HepG2 (cell line): Measurements from ENCODE around the gene EIF4G3. TPM values are rescaled to one million over a fixed set of nuclear protein-coding genes. Genes with fewer than 3 reads are reported as not detected.
"Not testable (repeated sequence)": the region's sequence is repeated elsewhere in the genome, so short reads cannot be mapped to it uniquely, and the experiment has no call there.

Experiments used
- ATAC-seq: fragments of 200-7000 bp; cut with Tn5 transposase; 3 replicates; pipeline ENCODE4 v1.9.1; 2020; ENCODE audit warnings: mild to moderate bottlenecking, moderate library complexity
- BruUV-seq: library from RNA; stranded (reverse); fragments of 400-500 nt; replicated peaks from 2 replicates; lab custom pipeline; 2021; lab: Mats Ljungman, UMichigan
- CTCF ChIA-PET: fragments of 300-600 bp; formaldehyde crosslinking; extraction: SDS; loops from one replicate; lab custom pipeline; 2021; ENCODE audit warnings: low total read pairs, inconsistent platforms, low intra/inter-chr PET ratio; lab: Yijun Ruan, JAX
- POLR2A ChIA-PET: fragments of 350-600 bp; sonication (Branson Sonifier 250); formaldehyde crosslinking; loops from one replicate; lab custom pipeline; 2020; ENCODE audit warnings: antibody characterized with exemption, inconsistent platforms; lab: Yijun Ruan, JAX
- DNase-seq: peaks from one replicate; pipeline ENCODE4 v3.0.0-alpha.2; 2015; ENCODE audit warnings: low spot score
- FAIRE-seq: peaks from 3 replicates; lab custom pipeline; 2011; peaks lifted over from hg19 to GRCh38; lab: Jason Lieb, UNC
- H2AFZ ChIP-seq: one replicate; pipeline ENCODE4 v1.6.1; 2011; ENCODE audit warnings: low read length, inconsistent platforms
- H3K27ac ChIP-seq: fragments of 300-600 bp; 3 replicates; pipeline ENCODE4 v1.8.0; 2011; ENCODE audit warnings: mixed run types, mild to moderate bottlenecking, mixed read lengths, low read length, inconsistent platforms; ENCODE audit not compliant: insufficient read depth; ENCODE audit errors: extremely low read length
- H3K27me3 ChIP-seq, 2 experiments: fragments of 200-600 bp in 1 of 2; 2 replicates in 1 of 2; 3 replicates in 1 of 2; pipeline versions ENCODE4 v1.6.0 to v1.8.0; 2011; ENCODE audit warnings: low read length in 2 of 2, mild to moderate bottlenecking in 2 of 2, moderate library complexity in 2 of 2, inconsistent platforms in 1 of 2; ENCODE audit not compliant: insufficient read depth in 2 of 2, control insufficient read depth in 1 of 2
- H3K36me3 ChIP-seq, 2 experiments: fragments of 200-600 bp in 1 of 2; replicated peaks in 1 of 2; 2 replicates in 1 of 2; 3 replicates in 1 of 2; pipeline versions ENCODE4 v1.5.1 to v1.8.0; 2011; ENCODE audit warnings: low read length in 2 of 2, inconsistent platforms in 1 of 2; ENCODE audit not compliant: insufficient read depth in 2 of 2, control insufficient read depth in 1 of 2
- H3K4me1 ChIP-seq: 2 replicates; pipeline ENCODE4 v1.5.1; 2012; ENCODE audit warnings: low read length, inconsistent platforms; ENCODE audit not compliant: insufficient read depth
- H3K4me2 ChIP-seq: 2 replicates; pipeline ENCODE4 v1.6.0; 2011; ENCODE audit warnings: low read depth, low read length, inconsistent platforms
- H3K4me3 ChIP-seq, 3 experiments: fragments of 200-600 bp in 1 of 3; sonication (generic), shearing (Covaris generic) in 1 of 3; replicated peaks in 1 of 3; 2 replicates each; pipeline ENCODE4 v1.5.1; 2011 to 2016; ENCODE audit warnings: low read length in 3 of 3, inconsistent platforms in 2 of 3, low read depth in 2 of 3, mild to moderate bottlenecking in 2 of 3, control low read depth in 1 of 3, mixed read lengths in 1 of 3; ENCODE audit not compliant: insufficient read depth in 1 of 3
- H3K79me2 ChIP-seq: one replicate; pipeline ENCODE4 v1.6.1; 2011; ENCODE audit warnings: low read length, inconsistent platforms; ENCODE audit not compliant: insufficient read depth
- H3K9ac ChIP-seq: 2 replicates; pipeline ENCODE4 v1.6.0; 2011; ENCODE audit warnings: mild to moderate bottlenecking, low read depth, low read length, inconsistent platforms; ENCODE audit not compliant: insufficient read depth
- H3K9me3 ChIP-seq: 2 replicates; pipeline ENCODE4 v1.5.1; 2012; ENCODE audit warnings: mild to moderate bottlenecking, low read length
- H4K20me1 ChIP-seq: 2 replicates; pipeline ENCODE4 v1.6.0; 2011; ENCODE audit warnings: inconsistent platforms, mild to moderate bottlenecking, low read length, moderate library complexity; ENCODE audit not compliant: insufficient read depth
- BCL3 ChIP-seq: sonication (generic); formaldehyde crosslinking; IDR thresholded peaks from 2 replicates; pipeline ENCODE4 v1.5.1; 2020; ENCODE audit warnings: mild to moderate bottlenecking, missing genetic modification reagents, moderate library complexity
- FOXM1 ChIP-seq: sonication (generic); formaldehyde crosslinking; IDR thresholded peaks from 2 replicates; pipeline ENCODE4 v1.5.0; 2020; ENCODE audit warnings: missing genetic modification reagents
- HBP1 ChIP-seq: IDR thresholded peaks from 2 replicates; pipeline ENCODE4 v1.6.1; 2016; ENCODE audit warnings: low read depth, control low read depth
- MBD4 ChIP-seq: IDR thresholded peaks from 2 replicates; pipeline ENCODE4 v1.6.1; 2012; ENCODE audit warnings: low read length, inconsistent platforms, borderline replicate concordance
- SAFB2 ChIP-seq: sonication (generic); formaldehyde crosslinking; IDR thresholded peaks from 2 replicates; pipeline ENCODE4 v1.5.1; 2020; ENCODE audit warnings: missing genetic modification reagents, low read depth, mild to moderate bottlenecking, borderline replicate concordance
- ZEB1 ChIP-seq: IDR thresholded peaks from 2 replicates; pipeline ENCODE4 v1.6.1; 2012; ENCODE audit warnings: mild to moderate bottlenecking, low read depth, inconsistent platforms; ENCODE audit not compliant: insufficient replicate concordance
- ZNF10 ChIP-seq: sonication (generic); formaldehyde crosslinking; IDR thresholded peaks from 2 replicates; pipeline ENCODE4 v1.4.0; 2020; ENCODE audit warnings: mild to moderate bottlenecking, low read depth, missing genetic modification reagents, borderline replicate concordance
- ZNF235 ChIP-seq: sonication (generic); formaldehyde crosslinking; IDR thresholded peaks from 2 replicates; pipeline ENCODE4 v1.8.1; 2023; ENCODE audit warnings: mild to moderate bottlenecking, missing genetic modification reagents, borderline replicate concordance
- ZNF33A ChIP-seq: sonication (generic); formaldehyde crosslinking; IDR thresholded peaks from 2 replicates; pipeline ENCODE4 v1.5.1; 2020; ENCODE audit warnings: missing genetic modification reagents, mild to moderate bottlenecking, moderate library complexity, borderline replicate concordance
- ZNF362 ChIP-seq: sonication (generic); formaldehyde crosslinking; IDR thresholded peaks from 2 replicates; pipeline ENCODE4 v1.4.0; 2020; ENCODE audit warnings: missing genetic modification reagents, mild to moderate bottlenecking, borderline replicate concordance
- ZNF441 ChIP-seq: sonication (generic); formaldehyde crosslinking; IDR thresholded peaks from 2 replicates; pipeline ENCODE4 v1.7.0; 2021; ENCODE audit warnings: missing genetic modification reagents, borderline replicate concordance
- ZNF556 ChIP-seq: sonication (generic); formaldehyde crosslinking; IDR thresholded peaks from 2 replicates; pipeline ENCODE4 v1.4.0; 2020; ENCODE audit warnings: mild to moderate bottlenecking, missing genetic modification reagents, borderline replicate concordance
- WGBS: methylation state at CpG from one replicate; pipeline ENCODE4 v1.1.6; 2017; ENCODE audit warnings: low lambda C conversion rate; 5-methylcytosine and 5-hydroxymethylcytosine counted together
- in situ Hi-C: cut with HindIII; loops from 2 replicates; pipeline ENCODE4 v1.10.0; 2017; ENCODE audit warnings: low pct_unique_long_range_greater_than_20kb; ENCODE audit not compliant: extremely low pct_ligation_motif_present
- intact Hi-C: fragments of 100-400 bp; cut with micrococcal nuclease; formaldehyde crosslinking; loops from one replicate; pipeline ENCODE4 v1.10.0; 2022; ENCODE audit not compliant: unreplicated experiment
- polyA plus RNA-seq, 8 experiments: library from polyadenylated mRNA; depleted of rRNA in 3 of 8; stranded (reverse) in 7 of 8; unstranded in 1 of 8; fragments of >200 nt; fragmentation: Illumina TruSeq in 4 of 8; extraction: Trizol in 4 of 8; gene quantifications; 2 replicates each; pipeline versions ENCODE4 v1.2.1 to v1.2.3, GENCODE V29; 2011 to 2016; ENCODE audit warnings: low read depth in 4 of 8, missing spikeins in 1 of 8, mixed read lengths in 1 of 8; ENCODE audit not compliant: insufficient read depth in 1 of 8
- total RNA-seq, 5 experiments: library from RNA; depleted of rRNA; stranded (reverse); fragments of >200 nt; fragmentation: Illumina TruSeq; extraction: Trizol; gene quantifications; 2 replicates each; pipeline ENCODE4 v1.2.3, GENCODE V29; 2016; ENCODE audit warnings: low read depth in 1 of 5

Gene EIF4G3
- total and polyA plus RNA-seq, 2 of the 13 experiments (the other 11 are each of a cell fraction or from before 2014, with no cell fraction given) = 22.2 to 27.6 TPM

GRCh38 chr1:21139601-21140000 is 37.1 kb downstream of the EIF4G3 start:
- no peaks in the 10 kb centered on the region for H3K9me3 ChIP-seq
- POLR2A ChIA-PET = no interaction called here
- no peaks in the 10 kb centered on the region for H3K4me1 ChIP-seq
- intact Hi-C loops (no loop called here), in situ Hi-C loops (no loop called here)
- H3K79me2 ChIP-seq = peaks cover 2% of the 10 kb centered on the region
- no peak overlapping the region for H3K27ac ChIP-seq
- H3K4me2 ChIP-seq = no peak overlapping the region
- no peaks in the 10 kb centered on the region for H3K27me3 ChIP-seq
- DNase-seq (no peak), ATAC-seq (no peak), FAIRE-seq (no peak)
- peaks cover 3 to 18% of the 10 kb centered on the region in 2 experiments; a peak in 4 of 5 replicates for H3K36me3 ChIP-seq
- no peak overlapping the region for H3K9ac ChIP-seq
- no peaks in the 10 kb centered on the region for H4K20me1 ChIP-seq
- no peak overlapping the region for H3K4me3 ChIP-seq
- 84% methylated on average over 2 of the region's 2 CpGs for WGBS
- CTCF ChIA-PET = no interaction called here
- no peak for TF ChIP-seq ZNF441 (CRISPR knock-in tag)
- no peak for TF ChIP-seq ZEB1
- no peak for TF ChIP-seq ZNF10 (CRISPR knock-in tag)
- TF ChIP-seq HBP1 (CRISPR knock-in tag) = no peak
- TF ChIP-seq MBD4 = no peak
- no peak for TF ChIP-seq SAFB2 (CRISPR knock-in tag)
- no peak for TF ChIP-seq ZNF33A (CRISPR knock-in tag)
- no peak for TF ChIP-seq FOXM1
- TF ChIP-seq BCL3 (CRISPR knock-in tag) = no peak
- TF ChIP-seq ZNF235 (CRISPR knock-in tag) = no peak
- TF ChIP-seq ZNF362 (CRISPR knock-in tag) = no peak
- TF ChIP-seq ZNF556 (CRISPR knock-in tag) = no peak
- no peak overlapping the region for H2AFZ ChIP-seq
- BruUV-seq = no TSS peak

GRCh38 chr1:21136344-21136743 is 40.4 kb downstream of the EIF4G3 start:
- H3K79me2 ChIP-seq, CTCF ChIA-PET, POLR2A ChIA-PET, intact Hi-C loops, BruUV-seq, DNase-seq, H3K4me2 ChIP-seq, H4K20me1 ChIP-seq, H3K9me3 ChIP-seq, in situ Hi-C loops, H3K9ac ChIP-seq, ATAC-seq, H3K27me3 ChIP-seq, H3K4me1 ChIP-seq, H3K27ac ChIP-seq, H2AFZ ChIP-seq, FAIRE-seq, H3K4me3 ChIP-seq: not testable (repeated sequence)
- peaks cover 2 to 13% of the 10 kb centered on the region in 2 experiments for H3K36me3 ChIP-seq
- WGBS = 97% methylated on average over 5 of the region's 5 CpGs
